Glomerular visceral epithelial cell (primary cell): ENCODE data around the gene NBPF11.
"Not testable (repeated sequence)": the region's sequence is repeated elsewhere in the genome, so short reads cannot be mapped to it uniquely, and the experiment has no call there.

Experiments used
- DNase-seq: peaks from one replicate; pipeline ENCODE4 v3.0.0-alpha.2; 2016; ENCODE audit errors: extremely low spot score

Gene NBPF11

DNA sequence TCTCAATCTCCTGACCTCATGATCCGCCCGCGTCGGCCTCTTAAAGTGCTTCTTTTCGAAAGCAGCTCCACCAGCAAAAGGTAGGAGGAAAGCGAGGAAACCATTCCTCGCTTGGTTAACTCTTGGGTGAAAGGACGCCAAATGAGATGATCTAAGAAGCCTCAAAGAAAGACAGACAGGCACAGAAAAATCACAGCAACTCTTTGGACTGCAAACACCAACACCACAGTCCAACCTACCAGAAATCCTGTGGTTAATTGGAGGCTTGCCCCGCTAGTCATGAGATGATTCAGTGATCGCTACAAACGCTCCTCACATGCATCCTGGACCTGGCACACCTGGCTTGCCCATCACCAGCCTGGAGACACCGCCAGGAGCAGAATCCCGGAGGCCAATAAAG lies 1.1 kb downstream of the NBPF11 start:
- DNase-seq = peak; percentile 71

DNA sequence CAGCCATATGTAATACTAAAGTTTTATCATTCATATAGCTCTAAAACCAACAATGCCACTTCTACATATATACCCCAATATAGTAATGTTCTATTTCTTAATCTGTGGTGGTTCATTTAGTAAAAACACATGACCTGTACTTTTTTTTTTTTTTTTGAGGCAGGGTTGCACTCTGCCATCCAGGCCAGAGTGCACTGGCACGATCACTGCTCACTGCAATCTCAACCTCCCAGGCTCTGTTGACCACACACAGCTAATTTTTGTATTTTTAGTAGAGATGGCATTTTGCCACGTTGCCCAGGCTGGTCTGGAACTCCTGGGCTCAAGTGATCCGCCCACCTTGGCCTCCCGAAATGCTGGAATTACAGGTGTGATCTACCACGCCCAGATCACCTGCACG lies 2.1 kb downstream of the NBPF11 start:
- DNase-seq = not testable (repeated sequence)

DNA sequence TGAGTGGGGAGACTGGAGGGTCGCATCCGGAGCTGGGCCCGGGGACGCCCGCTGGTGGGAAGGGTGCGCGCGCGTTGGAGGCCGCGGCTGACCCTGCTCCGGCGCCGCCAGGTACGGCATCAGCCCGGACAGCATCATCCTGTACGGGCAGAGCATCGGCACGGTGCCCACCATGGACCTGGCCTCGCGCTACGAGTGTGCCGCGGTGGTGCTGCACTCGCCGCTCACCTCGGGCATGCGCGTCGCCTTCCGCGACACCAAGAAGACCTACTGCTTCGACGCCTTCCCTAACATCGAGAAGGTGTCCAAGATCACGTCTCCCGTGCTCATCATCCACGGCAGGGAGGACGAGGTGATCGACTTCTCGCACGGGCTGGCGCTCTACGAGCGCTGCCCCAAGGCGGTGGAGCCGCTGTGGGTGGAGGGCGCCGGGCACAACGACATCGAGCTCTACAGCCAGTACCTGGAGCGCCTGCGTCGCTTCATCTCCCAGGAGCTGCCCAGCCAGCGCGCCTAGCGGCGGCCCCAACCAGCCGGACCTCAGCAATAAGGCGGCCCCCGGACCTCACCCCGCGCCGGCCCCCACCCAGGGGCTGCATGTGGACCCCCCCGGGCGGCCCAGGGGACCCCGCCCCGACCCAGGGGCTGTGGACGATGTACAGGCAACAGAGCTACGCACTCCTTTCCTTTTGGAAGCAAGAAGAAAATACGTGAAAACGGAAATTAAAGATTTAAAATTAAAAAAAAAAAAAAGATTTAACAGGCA lies 2.8 kb downstream of the NBPF11 start:
- not testable (repeated sequence) for DNase-seq

DNA sequence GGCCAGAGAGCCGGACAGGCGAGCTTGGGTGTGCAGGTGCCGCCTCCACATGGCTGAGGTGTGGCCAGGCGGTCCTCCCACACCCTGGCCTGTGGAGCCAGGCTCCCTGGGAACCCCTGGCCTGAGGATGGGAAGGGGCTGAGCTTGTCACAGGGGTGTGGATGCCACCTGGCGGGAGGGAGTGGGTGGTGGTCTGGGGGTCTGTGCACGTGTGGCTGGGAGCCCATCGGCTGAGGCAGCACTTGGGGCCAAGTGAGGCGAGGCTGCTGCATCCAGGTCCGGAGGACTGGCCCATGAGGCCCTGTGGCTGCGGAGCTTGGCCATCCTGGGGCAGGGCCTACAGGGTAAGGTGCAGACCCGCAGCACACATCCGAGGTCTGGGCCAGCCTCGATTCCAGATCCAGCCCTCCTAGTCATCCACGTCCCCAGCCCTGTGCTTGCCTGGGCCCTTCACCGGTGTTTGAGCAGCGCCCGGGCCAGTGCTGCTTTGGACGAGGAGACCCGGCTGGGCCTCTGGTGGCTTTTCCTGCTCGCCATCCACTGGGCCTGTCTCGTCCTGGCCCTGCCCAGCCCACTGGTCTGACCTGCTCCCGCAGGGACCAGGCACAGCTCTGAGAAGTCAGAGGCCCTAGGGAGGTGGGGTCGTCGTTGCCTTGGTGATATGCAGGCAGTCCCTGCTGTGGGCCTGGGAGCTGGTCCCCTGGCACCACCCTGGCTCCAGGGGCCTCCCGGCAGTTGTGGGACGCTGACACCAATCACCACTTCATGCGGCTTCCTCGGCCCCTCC lies 4.8 kb downstream of the NBPF11 start:
- DNase-seq = not testable (repeated sequence)

DNA sequence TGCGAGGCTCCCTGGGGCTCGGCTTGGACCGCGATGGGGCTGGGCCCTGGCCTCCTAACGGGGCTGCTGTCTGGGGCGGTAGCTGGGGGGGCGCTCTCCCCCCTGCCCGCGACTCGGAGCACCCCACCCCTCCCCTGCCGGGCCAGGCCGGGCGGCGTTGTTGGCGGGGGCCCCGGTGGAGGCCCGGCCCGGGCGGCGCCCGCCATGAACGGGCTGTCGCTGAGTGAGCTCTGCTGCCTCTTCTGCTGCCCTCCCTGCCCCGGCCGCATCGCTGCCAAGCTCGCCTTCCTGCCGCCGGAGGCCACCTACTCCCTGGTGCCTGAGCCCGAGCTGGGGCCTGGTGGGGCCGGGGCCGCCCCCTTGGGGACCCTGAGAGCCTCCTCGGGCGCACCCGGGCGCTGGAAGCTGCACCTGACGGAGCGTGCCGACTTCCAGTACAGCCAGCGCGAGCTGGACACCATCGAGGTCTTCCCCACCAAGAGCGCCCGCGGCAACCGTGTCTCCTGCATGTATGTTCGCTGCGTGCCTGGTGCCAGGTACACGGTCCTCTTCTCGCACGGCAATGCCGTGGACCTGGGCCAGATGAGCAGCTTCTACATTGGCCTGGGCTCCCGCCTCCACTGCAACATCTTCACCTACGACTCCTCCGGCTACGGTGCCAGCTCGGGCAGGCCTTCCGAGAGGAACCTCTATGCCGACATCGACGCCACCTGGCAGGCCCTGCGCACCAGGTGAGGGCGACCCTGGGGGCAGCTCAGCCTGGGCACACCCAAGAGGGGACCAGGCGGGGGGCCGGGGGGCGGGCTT lies 5.7 kb downstream of the NBPF11 start:
- DNase-seq = not testable (repeated sequence)

DNA sequence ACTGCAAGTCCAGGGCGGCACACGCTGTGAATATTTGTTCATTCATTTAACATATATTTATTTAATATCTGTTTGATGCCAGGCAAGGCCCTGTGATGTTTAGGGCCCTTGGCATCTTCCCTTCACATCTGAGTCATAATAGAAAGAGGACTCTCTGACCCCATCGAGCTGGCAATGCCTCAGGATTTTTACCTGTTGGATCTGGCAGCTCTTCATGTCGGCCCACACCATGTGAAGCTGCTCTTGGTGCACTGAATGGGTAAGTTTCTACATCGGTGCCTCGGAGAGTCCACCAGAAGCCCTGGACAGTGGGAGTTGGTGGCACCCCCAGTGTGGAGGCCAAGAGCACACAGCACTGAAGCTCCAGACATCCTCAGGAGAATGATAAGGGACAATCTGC lies 8.9 kb downstream of the NBPF11 start:
- not testable (repeated sequence) for DNase-seq

DNA sequence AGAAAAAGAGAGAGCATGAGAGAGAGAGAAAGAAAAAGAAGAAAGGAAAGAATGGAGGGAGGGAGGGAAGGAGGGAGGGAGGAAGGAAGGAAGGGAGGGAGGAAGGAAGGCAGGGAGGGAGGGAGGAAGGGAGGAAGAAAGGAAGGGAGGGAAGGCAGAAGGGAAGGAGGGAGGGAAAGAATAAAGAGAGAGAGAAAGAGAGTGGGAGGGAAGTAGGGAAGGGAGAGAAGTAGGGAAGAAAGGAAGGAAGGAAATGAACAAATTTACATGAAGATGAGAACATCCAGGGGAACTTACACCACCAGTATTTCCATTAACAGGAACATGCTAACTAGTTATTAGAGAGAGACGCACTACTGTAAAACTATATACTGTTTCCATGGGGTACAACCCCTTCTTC lies 10.1 kb downstream of the NBPF11 start:
- DNase-seq = not testable (repeated sequence)

DNA sequence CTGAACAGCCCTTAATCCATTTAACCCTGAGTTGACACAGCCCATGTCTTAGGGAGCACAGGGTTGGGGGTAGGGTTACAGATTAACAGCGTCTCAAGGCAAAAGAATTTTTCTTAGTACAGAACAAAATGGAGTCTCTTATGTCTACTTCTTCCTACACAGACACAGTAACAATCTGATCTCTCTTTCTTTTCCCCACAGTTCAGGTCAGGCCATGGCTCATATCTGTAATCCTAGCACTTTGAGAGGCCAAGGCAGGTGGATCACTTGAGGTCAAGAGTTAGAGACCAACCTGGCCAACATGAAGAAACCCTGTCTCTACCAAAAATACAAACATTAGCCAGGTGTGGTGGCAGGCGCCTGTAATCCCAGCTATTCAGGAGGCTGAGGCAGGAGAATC lies 13.5 kb downstream of the NBPF11 start:
- DNase-seq = not testable (repeated sequence)

DNA sequence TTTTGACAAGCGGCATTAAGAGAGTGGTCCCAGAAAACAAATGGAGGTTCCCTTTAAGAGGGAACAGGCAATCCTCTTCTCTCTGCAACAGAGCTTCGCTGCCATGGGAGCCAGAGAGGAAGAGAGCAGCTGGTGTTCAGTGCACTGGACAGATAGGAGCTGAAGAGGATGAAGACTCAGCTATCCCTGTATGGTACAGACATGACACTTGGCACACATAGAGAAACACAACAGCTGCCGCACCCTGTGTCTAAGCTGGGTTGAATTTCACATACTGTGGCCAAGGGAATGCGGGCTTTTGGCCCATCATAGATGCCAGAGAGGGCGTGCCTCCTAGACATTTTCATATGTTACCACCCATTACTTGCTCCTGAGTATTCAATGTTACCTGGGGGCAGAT lies 29.7 kb downstream of the NBPF11 start:
- not testable (repeated sequence) for DNase-seq

DNA sequence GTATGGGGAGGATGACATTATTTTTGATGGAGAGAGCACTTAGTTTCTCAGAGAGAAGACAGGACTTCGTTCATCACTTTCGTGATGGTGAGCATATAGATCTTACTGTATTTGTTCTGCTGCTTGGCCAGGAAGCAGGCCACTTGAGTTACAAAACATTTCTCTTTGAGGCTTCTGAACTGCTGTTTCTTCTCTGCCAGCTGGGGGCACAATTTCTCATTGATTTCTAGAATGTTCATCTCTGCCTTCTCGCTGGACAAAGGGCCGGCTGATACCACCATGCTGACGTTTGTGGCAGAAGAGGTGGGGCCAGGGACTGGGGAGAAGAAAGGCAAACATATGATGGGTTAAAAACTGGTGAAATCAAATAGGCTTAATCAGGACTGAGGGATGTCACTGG lies 31.7 kb downstream of the NBPF11 start:
- DNase-seq = peak; percentile 1

DNA sequence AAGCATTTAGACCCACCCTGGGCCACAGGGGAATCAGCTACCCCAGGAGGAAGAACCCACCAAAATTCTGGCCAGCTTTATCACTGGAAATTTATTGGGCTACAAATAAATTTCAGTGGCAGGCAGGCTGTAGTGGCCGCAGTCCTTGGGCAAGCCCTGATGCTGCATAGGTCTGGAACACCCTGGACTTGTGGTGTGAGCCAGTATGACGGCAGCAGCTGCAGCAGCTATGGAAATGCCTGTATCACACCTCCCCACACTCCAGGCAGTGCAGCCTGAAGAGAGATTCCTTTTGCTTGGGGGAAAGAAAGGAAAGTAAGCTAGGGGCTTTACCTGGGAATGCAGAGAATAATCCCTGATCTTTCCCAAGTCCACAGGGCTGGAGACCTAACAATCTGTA lies 56.3 kb downstream of the NBPF11 start:
- DNase-seq = not testable (repeated sequence)

DNA sequence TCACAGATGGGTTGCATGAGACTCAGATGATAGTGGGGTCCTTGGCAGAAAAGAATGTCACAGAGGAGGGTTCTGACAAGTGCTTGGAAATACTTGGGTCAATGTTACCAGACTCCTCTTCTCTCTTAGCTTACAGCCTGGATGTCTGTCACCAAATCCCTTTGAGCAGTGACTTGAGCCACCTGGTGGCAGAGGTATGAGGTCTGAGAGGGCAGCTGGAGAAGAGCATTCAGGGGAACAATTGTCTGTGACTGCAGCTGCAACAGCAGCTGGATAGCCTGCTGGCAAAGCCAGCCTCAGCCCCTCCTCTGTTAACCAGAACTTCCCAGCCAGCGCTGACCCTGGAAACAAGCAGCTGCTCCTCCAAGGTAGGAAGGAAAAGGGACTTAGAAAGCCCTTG lies 65.9 kb downstream of the NBPF11 start:
- not testable (repeated sequence) for DNase-seq

DNA sequence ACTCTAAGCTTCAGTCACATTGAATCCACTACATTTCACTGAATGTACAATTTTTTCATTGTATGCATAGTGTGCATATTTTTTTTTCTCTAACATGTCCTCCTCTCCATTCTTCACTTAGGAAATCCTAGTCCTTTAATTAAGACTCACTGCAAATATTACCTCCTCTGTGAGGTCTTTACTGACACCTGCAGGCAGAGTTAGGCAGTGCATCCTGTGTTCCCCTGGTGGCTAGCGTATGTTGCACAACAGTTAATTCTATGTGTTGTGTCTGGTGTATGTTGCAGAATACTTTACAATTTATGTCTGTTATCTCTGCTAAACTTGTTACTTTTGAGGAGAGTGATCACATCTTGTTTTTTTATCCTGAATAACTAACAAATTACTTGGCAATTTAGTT lies 70.9 kb downstream of the NBPF11 start:
- DNase-seq = not testable (repeated sequence)

DNA sequence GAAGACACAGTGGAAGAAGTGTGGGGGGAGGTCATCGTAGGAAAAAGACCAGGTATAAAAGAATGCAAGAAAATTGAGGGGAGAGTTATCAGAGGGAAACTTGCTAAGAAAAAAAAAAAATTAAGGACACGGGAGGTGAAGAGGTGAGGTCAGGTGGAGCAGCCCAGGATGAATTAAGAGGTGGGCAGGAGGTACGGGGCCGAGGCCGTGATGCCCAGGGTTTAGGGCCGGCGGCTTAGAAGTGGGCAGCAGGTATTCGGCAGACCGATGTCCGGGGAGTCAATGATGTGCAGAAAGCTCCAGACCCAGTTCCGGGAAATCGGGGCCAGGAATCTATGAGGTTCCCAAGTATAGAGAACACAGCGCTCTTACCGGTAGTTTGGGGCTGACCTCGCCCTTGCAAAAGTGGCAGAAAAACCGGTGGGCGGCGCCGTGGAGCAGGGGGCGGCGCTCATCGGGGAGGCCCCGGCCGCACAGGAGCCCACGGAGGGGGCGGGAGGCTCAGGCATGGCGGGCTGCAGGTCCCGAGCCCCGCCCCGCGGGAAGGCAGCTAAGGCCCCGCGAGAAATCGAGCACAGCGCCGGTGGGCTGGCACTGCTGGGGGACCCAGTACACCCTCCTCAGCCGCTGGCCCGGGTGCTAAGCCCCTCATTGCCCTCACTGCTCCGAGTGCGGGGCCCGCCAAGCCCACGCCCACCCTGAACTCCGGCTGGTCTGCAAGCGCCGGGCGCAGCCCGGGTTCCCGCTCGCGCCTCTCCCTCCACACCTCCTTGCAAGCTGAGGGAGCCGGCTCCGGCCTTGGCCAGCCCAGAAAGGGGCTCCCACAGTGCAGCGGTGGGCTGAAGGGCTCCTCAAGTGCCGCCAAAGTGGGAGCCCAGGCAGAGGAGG lies 73.2 kb downstream of the NBPF11 start:
- DNase-seq = not testable (repeated sequence)

DNA sequence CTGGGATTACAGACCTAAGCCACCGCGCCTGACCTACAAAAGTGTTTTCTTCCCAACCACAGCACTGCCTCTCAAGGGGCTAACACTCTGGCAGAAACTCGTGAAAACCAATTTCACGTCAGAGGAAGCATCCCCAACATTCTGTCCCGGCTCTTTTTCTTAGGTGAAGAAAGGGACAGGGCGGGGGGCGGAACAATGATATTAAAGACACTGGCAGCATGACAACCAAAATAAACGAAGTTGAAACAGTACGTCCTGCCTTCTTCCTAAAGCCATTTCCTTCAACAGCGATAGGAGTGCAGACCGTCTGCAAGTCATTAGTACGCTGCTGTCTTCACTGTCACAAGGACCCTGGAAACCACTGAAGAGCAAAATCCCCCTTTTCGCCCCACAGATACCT lies 74.0 kb downstream of the NBPF11 start:
- not testable (repeated sequence) for DNase-seq

DNA sequence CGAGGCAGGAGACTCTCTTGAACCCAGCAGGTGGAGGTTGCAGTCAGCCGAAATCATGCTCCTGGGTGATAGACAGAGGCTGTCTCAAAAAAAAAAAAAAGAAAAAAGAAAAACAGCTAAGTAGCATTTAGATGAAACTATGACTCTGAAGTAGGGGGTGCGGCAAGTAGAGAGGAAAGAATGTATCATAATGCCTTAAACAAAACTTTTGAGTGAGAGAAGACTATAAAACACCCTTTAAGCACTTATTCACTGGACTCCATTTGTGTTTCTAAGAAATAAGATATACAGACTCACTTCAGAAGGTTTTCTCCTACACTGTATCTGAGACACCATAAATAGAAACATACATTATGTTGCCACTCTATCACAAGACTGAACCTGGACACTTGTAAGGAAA lies 74.6 kb downstream of the NBPF11 start:
- not testable (repeated sequence) for DNase-seq

DNA sequence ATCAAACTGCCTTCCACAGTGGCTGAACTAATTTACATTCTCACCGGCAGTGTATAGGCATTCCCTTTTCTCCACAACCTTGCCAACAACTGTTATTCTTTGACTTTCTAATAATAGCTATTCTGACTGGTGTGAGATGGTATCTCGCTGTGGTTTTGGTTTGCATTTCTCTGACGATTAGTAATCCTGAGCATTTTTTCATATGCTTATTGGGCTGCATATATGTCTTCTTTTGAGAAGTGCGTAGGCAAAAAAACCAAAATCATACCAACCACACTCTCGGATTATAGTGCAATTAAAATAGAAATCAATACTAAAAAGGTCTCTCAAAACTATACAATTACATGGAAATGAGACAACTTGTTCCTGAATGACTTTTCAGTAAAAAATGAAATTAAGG lies 78.7 kb downstream of the NBPF11 start:
- not testable (repeated sequence) for DNase-seq

DNA sequence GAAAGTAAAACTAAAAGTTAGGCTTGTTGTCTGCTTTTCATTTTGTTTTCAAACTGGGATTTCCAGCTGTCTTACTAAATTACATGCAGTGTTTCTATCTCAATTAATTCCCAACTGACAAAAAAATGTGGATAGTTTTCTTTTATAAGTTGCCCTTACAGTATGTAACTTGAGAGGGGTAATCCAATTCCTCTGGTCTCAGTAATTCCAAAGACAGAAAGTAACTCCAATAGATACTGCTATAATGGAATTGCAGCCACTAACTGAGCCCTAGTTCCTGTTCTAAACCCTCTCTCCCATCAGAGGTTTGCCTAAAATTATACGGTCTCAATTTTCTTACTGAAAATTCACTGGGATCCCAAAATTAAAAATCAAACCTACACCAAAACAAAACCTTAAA lies 83.5 kb downstream of the NBPF11 start:
- DNase-seq = not testable (repeated sequence)

DNA sequence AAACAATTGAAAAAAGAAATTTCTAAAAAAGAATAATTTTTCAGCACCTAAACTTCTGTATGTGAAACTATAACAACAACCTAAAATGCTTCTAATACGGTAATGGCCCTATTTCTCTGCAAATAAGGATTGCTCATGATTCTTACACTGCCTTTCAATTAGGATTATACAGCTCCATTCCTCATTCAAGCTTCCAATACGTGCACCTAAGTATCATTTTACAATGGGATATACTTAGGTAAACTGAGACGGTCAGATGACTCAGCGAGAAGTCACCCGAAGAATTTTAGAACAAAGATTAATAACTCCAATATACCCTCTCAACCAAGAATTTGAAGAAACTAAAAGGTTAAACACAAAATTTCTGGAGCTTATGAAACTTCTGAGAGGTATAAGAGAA lies 83.9 kb downstream of the NBPF11 start:
- not testable (repeated sequence) for DNase-seq

DNA sequence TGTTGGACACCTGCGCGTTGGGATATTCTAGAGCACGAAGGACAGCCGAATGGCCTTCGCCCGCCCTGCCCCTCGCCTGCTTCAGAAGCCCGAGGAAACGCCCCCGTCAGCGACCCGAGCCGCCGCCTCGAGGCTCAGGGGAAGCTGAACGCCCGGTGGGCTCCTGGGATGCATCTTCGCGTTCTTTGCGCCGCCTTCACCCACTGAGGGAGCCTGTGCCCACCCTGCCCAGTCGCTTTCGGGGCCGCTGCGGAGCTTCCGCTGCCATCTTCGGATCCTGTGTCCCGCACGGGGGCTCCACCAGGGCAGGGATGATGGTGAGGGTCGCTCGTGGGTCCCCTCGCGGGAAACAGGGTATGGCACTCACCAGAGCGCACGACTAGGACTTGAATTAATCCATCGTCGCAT lies 91.8 kb downstream of the NBPF11 start:
- not testable (repeated sequence) for DNase-seq

DNA sequence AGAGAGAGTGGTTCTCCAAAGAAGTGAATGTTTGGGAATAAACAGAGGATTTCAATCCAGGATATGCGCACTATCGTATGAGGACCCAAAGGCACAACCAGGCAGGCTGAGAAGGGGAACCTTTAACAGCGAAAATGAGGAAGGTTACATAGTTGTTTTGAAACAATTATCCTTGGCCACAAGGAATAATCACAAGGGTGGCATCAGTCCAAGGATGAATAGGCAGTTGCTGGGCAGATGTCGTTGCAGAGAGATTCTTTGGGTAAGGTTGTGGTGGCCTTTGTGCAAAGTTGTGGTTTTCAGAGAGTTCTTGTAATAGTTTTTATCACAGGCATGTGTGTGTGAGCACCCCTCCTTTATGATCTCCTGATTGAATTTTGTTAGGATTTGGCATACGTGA lies 94.7 kb downstream of the NBPF11 start:
- peak; percentile 46 for DNase-seq
